ENCODE data around the gene SLC1A3. TPM values are rescaled to one million over a fixed set of nuclear protein-coding genes. Genes with fewer than 3 reads are reported as not detected.

The SLC1A3 gene
- total RNA-seq, 1 donor from 2014 or later: 8.5 TPM

GRCh38 chr5:36631154-36631553 is 24.7 kb downstream of the SLC1A3 start:
- Histone ChIP-seq H3K79me2 (ENCODE audit: low read depth) (no peaks in the 10 kb centered on the region), H3K9me3 (ENCODE audit: low read depth) (no peaks in the 10 kb centered on the region), H2AFZ (replicated peaks) (no peak overlapping the region), H3K27ac (no peak overlapping the region), H3K27me3 (no peaks in the 10 kb centered on the region), H3K4me1 (peaks cover 10% of the 10 kb centered on the region), H4K20me1 (ENCODE audit: low read depth) (no peaks in the 10 kb centered on the region), H3K9ac (no peak overlapping the region), H3K4me3 (no peak overlapping the region), H3K4me2 (no peak overlapping the region), H3K36me3 (no peaks in the 10 kb centered on the region), H3F3A (ENCODE audit: low read depth) (no peaks in the 10 kb centered on the region)
- H3K27ac Mint-ChIP-seq: no peak overlapping the region
- no peaks in the 10 kb centered on the region for H3K27me3 Mint-ChIP-seq (ENCODE audit: insufficient read depth, low read depth)
- no peak overlapping the region for H3K4me3 Mint-ChIP-seq
- H3K4me1 Mint-ChIP-seq: peaks cover 27% of the 10 kb centered on the region
- TF ChIP-seq EZH2phosphoT487 (IDR thresholded peaks at IDR 0.05): no peak
- TF ChIP-seq CTCF (IDR thresholded peaks at IDR 0.05): no peak
- TF ChIP-seq EZH2 (IDR thresholded peaks at IDR 0.05): no peak
- peaks cover 29% of the 10 kb centered on the region for H3K36me3 Mint-ChIP-seq
- DNase-seq (ENCODE audit: low spot score): no peak
- H3K9me3 Mint-ChIP-seq: no peaks in the 10 kb centered on the region

GRCh38 chr5:36631620-36632362 is 25.4 kb downstream of the SLC1A3 start:
- no peaks in the 10 kb centered on the region for H3K27me3 ChIP-seq
- no peaks in the 10 kb centered on the region for H3K9me3 ChIP-seq (ENCODE audit: low read depth)
- peaks cover 10% of the 10 kb centered on the region for H3K4me1 ChIP-seq
- Mint-ChIP-seq H3K27ac (no peak overlapping the region), H3K4me1 (peaks cover 27% of the 10 kb centered on the region), H3K27me3 (ENCODE audit: insufficient read depth, low read depth) (peaks cover 2% of the 10 kb centered on the region), H3K36me3 (peaks cover 29% of the 10 kb centered on the region), H3K4me3 (no peak overlapping the region), H3K9me3 (no peaks in the 10 kb centered on the region)
- H2AFZ ChIP-seq (replicated peaks): no peak overlapping the region
- DNase-seq (ENCODE audit: low spot score): no peak
- no peak overlapping the region for H3K4me3 ChIP-seq
- H3K79me2 ChIP-seq (ENCODE audit: low read depth): no peaks in the 10 kb centered on the region
- TF ChIP-seq EZH2 (IDR thresholded peaks at IDR 0.05): no peak
- TF ChIP-seq EZH2phosphoT487 (IDR thresholded peaks at IDR 0.05): no peak
- TF ChIP-seq CTCF (IDR thresholded peaks at IDR 0.05): no peak
- H3F3A ChIP-seq (ENCODE audit: low read depth): no peaks in the 10 kb centered on the region
- H3K4me2 ChIP-seq: no peak overlapping the region
- no peaks in the 10 kb centered on the region for H4K20me1 ChIP-seq (ENCODE audit: low read depth)
- H3K27ac ChIP-seq: no peak overlapping the region
- no peaks in the 10 kb centered on the region for H3K36me3 ChIP-seq
- H3K9ac ChIP-seq: no peak overlapping the region

- no peak for TF ChIP-seq EZH2 (IDR thresholded peaks at IDR 0.05)
- TF ChIP-seq CTCF (IDR thresholded peaks at IDR 0.05): no peak
- no peak for TF ChIP-seq EZH2phosphoT487 (IDR thresholded peaks at IDR 0.05)
- Histone ChIP-seq H3K4me3 (no peak overlapping the region), H3K27ac (no peak overlapping the region)
Observed at GRCh38 chr5:36632363-36632664, 25.9 kb downstream of the SLC1A3 start.

More at GRCh38 chr5:36632363-36632664, 25.9 kb downstream of the SLC1A3 start:
- Mint-ChIP-seq H3K4me1 (peaks cover 27% of the 10 kb centered on the region), H3K9me3 (no peaks in the 10 kb centered on the region), H3K4me3 (no peak overlapping the region), H3K36me3 (peaks cover 29% of the 10 kb centered on the region), H3K27me3 (ENCODE audit: insufficient read depth, low read depth) (peaks cover 2% of the 10 kb centered on the region), H3K27ac (no peak overlapping the region)
- Histone ChIP-seq H3K4me2 (no peak overlapping the region), H3F3A (ENCODE audit: low read depth) (no peaks in the 10 kb centered on the region), H4K20me1 (ENCODE audit: low read depth) (no peaks in the 10 kb centered on the region), H3K27me3 (no peaks in the 10 kb centered on the region), H3K4me1 (peaks cover 10% of the 10 kb centered on the region), H3K9ac (no peak overlapping the region), H3K79me2 (ENCODE audit: low read depth) (no peaks in the 10 kb centered on the region), H3K36me3 (no peaks in the 10 kb centered on the region), H2AFZ (replicated peaks) (no peak overlapping the region), H3K9me3 (ENCODE audit: low read depth) (no peaks in the 10 kb centered on the region)
- DNase-seq (ENCODE audit: low spot score): no peak
